Spleen (tissue), 7 donors: ENCODE measurements around the gene AAK1.

ENCODE experiments used
- CTCF ChIP-seq, 11 experiments: fragments of 200-600 bp in 7 of 11; fragments of 450-650 bp in 4 of 11; sonication (generic) in 4 of 11; IDR thresholded peaks in 8 of 11; conservative IDR thresholded peaks in 3 of 11; 1 replicate in 7 of 11; 2 replicates in 4 of 11; pipeline versions ENCODE4 v1.4.0 to v1.8.0; 2016 to 2021; ENCODE audit warnings: antibody characterized with exemption in 11 of 11, inconsistent platforms in 4 of 11, mild to moderate bottlenecking in 1 of 11
- POLR2A ChIP-seq, 3 donors: fragments of 450-650 bp; IDR thresholded peaks; one replicate each; pipeline ENCODE4 v1.5.1; 2017; ENCODE audit warnings: antibody characterized with exemption in 3 of 3, mild to moderate bottlenecking in 1 of 3
- donor health status: DM: no; HTN: no; CAD: no; lungs with moderate emphysema.
- donor health status: DM: no; HTN: no; CAD: no.
- donor health status: DM: no; HTN: no; CAD: no.

DNA sequence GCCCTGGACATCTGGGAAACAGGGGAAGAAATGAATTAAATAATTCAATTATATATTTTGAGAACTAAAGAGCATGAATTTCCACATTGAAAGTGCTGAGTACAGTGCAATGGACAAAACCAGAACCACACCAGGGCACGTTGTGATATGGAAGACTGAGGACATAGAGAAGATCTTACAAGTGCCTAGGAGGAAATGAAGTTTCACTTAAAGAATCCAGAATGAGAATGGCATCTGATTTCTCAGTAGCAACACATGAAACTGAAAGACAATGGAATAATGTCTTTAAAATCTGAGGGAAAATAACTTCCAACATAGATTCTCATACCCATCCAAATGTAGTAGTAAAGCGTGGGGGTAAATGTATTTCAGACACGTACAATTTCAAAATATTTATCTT is 20.3 kb upstream of the AAK1 start:
- TF ChIP-seq POLR2A (IDR thresholded peaks at IDR 0.05), result no peak
- TF ChIP-seq CTCF (IDR thresholded peaks at IDR 0.05 in 8 of 11, conservative IDR thresholded peaks at IDR 0.05 in 3 of 11), result no peak
